Right renal cortex interstitium (tissue), 3 donors: ENCODE measurements around the gene KIRREL3. TPM values are rescaled to one million over a fixed set of nuclear protein-coding genes. Genes with fewer than 3 reads are reported as not detected.

Experiments used
- DNase-seq, 3 donors: peaks; one replicate each; pipeline ENCODE4 v3.0.0-alpha.2; 2013; ENCODE audit warnings: low read depth in 3 of 3, low spot score in 2 of 3
- polyA plus RNA-seq, 3 donors: library from polyadenylated mRNA; unstranded; fragments of 120-200 nt; gene quantifications; one replicate each; pipeline ENCODE4 v1.2.1, GENCODE V29; 2013; ENCODE audit not compliant: insufficient read length in 3 of 3

Gene KIRREL3
- polyA plus RNA-seq, 3 donors = 1.2 to 1.4 (median 1.3) TPM

DNA sequence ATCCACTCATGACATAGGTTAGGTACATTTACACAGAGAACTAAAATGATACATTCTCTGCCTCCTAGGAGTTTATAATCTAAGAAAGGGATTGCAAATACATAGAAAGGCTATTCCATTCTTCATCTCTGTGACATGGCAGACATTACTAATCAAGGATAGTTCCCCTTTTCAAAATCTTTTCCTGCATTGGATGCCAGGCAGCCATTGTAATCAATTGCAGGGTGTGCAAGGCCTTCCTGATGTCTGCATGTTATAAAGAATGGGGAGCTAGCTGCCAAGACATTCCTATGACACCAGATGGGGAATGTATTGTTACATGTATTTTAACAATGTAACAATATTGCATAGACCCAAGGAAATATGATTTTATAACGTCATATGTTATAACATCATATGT is 82.0 kb downstream of the KIRREL3 start:
- DNase-seq = no peak

DNA sequence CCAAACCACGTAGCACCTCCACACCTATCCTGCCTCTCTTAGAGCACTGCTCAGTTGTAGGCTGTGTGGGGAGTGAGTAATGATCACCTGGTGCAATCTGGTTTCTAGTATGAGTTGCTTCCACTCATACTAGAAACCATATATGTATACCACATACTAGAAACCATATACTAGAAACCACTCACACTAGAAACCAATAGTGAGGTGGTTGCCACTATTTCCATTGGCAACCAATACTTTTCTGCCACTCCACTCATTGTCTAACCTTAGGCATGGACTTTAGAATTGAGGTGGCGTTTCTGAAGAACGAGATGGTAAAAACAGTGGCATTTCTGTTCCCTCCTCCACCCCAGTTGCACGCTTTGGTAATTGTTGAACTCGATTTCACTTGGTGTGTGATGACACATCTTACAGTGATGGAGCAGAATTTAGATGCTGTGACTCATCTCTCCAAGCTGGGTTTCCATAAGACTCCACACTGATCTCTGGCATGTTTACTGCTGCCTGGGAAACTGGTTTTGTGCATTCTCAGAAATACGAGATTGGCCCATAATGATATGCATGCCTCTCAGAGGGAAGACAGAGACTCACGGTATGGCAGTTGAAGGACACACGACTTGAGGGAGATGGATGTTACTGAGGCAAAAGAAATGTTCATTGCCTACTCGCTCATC is 82.9 kb downstream of the KIRREL3 start:
- no peak for DNase-seq

GRCh38 chr11:126915430-126915829 is 85.1 kb downstream of the KIRREL3 start:
- DNase-seq = no peak

DNA sequence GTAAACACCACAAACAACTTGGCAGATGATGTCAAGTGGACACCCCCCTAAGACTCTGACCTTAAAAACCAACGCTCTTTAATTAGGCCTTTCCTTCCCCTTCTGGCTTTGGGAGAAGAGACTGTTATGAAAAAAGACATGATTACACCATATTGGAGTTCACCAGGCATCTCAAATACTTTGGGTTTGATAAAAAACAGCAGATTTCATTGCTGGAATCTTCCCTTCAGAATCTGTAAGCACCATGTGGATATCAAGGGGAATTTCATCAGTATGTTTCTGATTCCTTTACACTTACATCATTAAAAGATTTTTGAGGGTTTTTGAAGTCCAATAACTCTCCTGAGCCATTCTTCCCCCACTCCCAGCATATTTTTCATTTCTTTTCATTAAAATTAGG is 85.6 kb downstream of the KIRREL3 start:
- no peak for DNase-seq

DNA sequence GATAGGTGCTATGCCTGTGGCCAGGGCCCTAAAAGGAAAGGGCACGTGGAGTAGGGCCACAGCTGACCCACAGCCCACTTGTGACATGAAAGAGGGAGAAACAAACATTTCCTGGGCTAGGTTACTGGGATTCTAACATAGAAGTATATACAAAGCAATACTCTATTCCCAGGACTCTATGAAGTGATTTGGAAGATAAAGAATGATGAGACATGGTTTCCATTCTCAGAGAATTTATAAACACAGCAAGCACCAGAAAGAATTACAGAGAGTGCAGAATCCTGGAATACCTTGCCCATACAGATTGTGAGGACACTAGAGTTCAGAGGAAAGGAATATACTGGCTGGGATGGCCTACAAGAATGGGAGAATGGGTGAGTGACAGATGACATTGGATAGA is 86.4 kb downstream of the KIRREL3 start:
- no peak for DNase-seq

GRCh38 chr11:126904520-126904919 is 96.0 kb downstream of the KIRREL3 start:
- DNase-seq = no peak

DNA sequence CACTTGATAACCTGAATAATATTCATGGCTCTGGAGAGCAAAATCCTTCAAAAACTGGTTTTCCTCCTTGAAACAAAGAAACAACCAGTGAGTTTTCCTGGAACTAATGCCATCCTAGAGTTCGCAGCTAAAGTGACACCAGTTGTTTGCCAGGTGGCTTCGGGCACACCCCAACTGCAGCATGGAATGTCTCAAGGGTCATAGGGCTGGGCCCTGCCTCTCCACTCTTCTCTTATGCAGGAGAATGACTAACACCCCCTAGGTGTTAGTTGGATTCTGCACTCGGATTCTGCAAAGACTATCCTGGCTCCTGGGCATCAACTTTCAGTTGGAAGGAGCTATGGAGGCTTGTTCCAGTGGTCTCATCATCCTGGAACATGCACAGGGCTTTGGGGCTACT is 98.8 kb downstream of the KIRREL3 start:
- no peak for DNase-seq

DNA sequence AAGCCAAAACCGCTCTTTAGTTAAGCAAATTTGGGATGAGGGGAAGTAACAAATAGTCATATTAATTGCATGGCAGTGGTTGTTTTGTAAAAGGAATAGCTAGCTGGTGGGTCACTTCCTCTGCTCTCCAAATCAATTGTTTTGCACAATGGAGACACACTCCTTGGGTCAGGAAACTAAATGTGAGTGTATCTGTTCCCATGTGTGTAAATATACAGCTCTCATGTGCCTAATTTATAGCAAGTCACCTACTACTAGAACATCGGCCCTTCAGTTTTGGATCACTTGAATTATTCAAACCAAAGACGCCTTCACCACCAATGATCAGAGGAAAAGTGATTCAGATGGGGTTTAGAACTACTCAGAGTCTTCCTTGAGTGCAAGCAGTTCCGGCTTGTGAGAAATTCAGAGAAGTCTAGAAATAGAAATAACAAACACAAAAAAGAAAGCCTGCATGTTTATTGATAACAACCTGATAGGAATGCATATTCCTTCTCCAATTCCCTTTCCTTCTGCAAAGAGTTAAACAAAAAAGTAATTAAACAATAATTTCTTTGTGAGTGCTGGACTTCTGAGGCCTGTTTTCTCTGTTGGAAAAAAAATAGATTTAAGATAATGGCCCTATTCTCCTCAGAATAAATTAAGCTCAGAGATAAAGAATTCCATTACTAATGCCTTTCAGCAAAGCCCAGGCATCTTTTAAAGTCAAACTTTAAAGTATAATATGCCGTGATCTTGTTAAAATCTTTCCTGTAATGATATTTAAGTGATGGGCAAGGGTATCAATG is 100.4 kb downstream of the KIRREL3 start:
- DNase-seq = no peak

DNA sequence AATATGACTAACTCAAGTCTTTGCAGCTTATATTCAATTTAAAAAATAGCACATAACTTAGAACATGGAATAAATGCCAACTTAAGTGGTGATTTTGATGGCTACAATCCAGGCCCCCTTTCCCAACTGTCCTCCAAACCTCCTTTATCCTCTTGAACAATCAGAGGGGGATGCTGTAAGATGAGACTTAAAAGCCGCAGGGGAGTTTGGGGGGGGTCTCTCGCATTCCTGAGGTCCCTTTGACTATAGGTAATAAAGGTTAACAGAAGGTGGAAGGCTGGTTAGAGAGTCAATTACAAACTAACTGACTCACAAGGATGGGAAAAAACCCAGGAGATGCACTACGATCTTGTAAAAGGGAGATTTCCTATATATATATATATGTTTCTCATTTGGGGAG is 101.8 kb downstream of the KIRREL3 start:
- no peak for DNase-seq

DNA sequence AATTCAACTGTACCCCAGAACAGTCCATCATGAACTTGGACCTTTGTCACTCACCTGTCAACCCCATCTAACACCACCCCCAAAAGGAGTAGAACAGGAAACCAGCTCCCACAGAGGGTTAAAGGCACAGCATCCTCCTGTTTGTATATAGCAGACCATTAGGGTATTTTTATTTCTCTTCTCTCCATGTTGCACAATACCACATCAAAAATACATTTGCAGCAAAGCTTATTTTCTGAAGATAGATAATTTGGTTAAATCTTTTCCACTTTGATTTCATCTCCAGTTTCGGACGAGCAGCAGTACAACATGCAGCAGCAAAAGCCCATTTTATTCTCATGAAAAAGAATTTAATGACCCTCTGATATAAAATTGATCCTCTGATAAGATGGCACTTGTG is 103.1 kb downstream of the KIRREL3 start:
- DNase-seq = no peak

- no peak for DNase-seq
Measured at GRCh38 chr11:126896025-126896424, 104.5 kb downstream of the KIRREL3 start.

GRCh38 chr11:126893796-126894195 is 106.8 kb downstream of the KIRREL3 start:
- DNase-seq = no peak

DNA sequence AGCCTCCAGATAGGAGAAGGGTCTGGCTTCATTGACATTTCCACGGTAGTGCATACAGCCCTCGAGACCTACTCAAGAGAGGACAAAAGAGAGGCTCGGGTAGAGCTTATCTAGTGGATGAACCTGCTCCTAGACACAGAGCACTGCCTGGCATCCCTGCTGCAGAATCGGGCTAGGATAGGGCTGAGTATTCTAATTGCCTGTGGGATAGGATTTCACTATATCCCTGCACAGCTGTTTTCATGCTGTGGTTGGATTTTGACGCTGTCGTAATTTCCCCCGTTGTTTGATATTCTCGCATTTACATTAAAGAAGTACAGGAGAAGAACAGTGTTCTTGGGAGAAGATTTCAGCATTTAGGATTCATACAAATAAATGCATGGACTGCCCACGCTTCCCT is 107.8 kb downstream of the KIRREL3 start:
- no peak for DNase-seq

- DNase-seq = no peak
Measured at GRCh38 chr11:126891556-126892217, 108.9 kb downstream of the KIRREL3 start.

DNA sequence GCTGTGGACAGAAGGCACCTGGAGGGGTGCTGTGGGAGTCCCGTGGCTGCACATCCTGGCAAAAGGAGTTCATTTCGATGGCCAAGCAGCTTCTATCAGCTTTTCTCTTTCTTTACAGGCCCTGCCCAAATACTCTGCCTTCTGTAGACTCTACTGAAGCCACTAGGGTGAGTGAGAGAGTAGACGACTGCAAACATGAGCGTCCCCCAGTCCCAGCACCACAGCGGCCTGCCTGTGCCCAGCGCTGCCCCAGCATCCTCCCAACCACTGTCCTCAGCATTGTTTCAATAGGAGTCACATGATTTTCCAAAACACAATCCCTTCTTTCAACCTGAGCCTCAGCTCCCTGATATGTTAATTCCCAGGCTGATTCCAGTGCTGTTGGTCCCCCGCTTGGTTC is 110.0 kb downstream of the KIRREL3 start:
- no peak for DNase-seq

DNA sequence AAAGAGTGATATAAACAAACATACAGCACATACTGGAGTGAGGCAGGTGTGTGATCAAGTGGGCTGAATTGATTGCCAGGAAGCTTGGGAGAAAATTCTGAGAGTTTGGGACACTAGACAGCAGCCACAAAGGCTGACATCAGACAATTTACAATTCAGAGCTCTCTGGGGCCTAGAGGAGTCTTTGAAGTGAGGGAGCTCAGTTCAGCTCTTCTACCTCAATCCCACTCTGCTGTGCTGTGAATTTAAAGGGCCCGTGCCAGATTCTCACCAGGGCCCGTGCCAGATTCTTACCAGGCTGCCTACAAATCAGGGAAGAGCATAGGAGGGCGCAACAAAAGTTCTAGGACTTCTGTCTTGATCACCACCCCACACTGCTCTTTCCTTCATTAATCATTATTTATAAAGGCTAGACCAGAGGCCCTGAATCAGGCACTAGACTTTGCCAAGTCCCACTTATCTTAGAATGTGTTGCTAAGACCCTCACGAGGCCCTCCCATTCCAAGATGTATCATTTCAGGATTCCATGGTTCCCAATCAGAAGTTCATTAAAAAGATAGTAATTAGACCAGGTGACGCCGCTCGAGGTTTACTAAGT is 112.4 kb downstream of the KIRREL3 start:
- DNase-seq = no peak

DNA sequence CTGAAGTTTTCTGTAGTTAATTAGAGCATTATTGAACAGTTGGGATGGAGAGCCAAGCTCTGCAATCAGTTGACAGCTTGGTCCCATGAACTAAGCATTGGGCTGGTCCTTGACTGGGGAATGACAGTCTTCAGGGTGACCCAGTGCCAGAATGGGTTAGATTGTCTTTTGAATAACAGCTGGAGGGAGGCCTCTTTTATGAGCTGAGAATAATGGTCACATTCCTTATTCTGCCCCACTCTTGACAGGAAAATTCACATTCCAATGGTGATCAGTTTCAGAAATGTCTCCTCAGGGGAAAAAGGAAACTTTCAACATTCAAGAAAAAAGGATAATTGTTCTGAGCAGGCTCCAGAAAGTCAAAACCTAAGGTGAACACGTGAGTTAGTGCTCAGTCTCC is 113.9 kb downstream of the KIRREL3 start:
- DNase-seq = no peak

GRCh38 chr11:126886085-126886484 is 114.5 kb downstream of the KIRREL3 start:
- DNase-seq = no peak

- DNase-seq = no peak
Measured at GRCh38 chr11:126884594-126884993, 116.0 kb downstream of the KIRREL3 start.

GRCh38 chr11:126884192-126884591 is 116.4 kb downstream of the KIRREL3 start:
- no peak for DNase-seq

- DNase-seq = no peak
Measured at GRCh38 chr11:126880872-126881271, 119.7 kb downstream of the KIRREL3 start.
